Nephron progenitor cell (in vitro differentiated cells): ENCODE data around the gene MAB21L3.

ENCODE experiments used
- DNase-seq: peaks from one replicate; pipeline ENCODE4 v3.0.0; 2021
- H3K27ac Mint-ChIP-seq: 2 replicates; pipeline ENCODE4 v1.8.0; 2021; ENCODE audit warnings: mild to moderate bottlenecking, moderate library complexity, mixed read lengths
- H3K27me3 Mint-ChIP-seq: 2 replicates; pipeline ENCODE4 v1.8.0; 2021; ENCODE audit warnings: mild to moderate bottlenecking, low read depth, mixed read lengths; ENCODE audit not compliant: poor library complexity
- H3K36me3 Mint-ChIP-seq: 2 replicates; pipeline ENCODE4 v1.8.0; 2021; ENCODE audit warnings: low read depth, mixed read lengths
- H3K4me1 Mint-ChIP-seq: 2 replicates; pipeline ENCODE4 v1.8.0; 2021; ENCODE audit warnings: mixed read lengths
- H3K4me3 Mint-ChIP-seq: 2 replicates; pipeline ENCODE4 v1.8.0; 2021; ENCODE audit warnings: mild to moderate bottlenecking, moderate library complexity, mixed read lengths
- H3K9me3 Mint-ChIP-seq: 2 replicates; pipeline ENCODE4 v1.8.0; 2021; ENCODE audit warnings: mild to moderate bottlenecking, moderate library complexity, mixed read lengths
- TF ChIP-seq, protein P1 (sequence below): fragments of 200-600 bp; sonication (generic); IDR thresholded peaks from 2 replicates; pipeline ENCODE4 v1.5.0; 2021; ENCODE audit warnings: antibody characterized with exemption

Gene MAB21L3

DNA sequence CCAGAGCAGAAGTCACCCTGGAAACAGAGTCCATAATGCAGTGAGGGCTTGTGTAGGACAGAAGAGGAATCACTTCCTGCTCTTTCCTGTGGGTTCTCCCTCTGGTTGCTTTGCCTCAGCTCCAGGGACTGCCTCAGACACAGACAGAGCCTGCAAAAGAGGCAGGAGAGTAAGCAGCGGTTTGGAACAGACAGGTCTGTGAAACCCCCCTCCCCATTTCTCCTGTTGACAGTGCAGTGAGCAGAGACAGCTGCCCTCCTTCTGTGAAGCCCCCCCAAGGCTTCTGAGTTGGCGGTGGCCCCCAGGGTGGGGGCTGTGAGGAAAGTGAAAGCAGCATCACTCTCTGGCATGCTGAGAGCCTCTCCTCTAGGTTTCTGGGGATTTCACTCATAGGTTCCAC lies 53.0 kb downstream of the MAB21L3 start:
- peaks cover under 1% of the 10 kb centered on the region for H3K9me3 Mint-ChIP-seq
- DNase-seq = no peak
- TF ChIP-seq, protein P1, sequence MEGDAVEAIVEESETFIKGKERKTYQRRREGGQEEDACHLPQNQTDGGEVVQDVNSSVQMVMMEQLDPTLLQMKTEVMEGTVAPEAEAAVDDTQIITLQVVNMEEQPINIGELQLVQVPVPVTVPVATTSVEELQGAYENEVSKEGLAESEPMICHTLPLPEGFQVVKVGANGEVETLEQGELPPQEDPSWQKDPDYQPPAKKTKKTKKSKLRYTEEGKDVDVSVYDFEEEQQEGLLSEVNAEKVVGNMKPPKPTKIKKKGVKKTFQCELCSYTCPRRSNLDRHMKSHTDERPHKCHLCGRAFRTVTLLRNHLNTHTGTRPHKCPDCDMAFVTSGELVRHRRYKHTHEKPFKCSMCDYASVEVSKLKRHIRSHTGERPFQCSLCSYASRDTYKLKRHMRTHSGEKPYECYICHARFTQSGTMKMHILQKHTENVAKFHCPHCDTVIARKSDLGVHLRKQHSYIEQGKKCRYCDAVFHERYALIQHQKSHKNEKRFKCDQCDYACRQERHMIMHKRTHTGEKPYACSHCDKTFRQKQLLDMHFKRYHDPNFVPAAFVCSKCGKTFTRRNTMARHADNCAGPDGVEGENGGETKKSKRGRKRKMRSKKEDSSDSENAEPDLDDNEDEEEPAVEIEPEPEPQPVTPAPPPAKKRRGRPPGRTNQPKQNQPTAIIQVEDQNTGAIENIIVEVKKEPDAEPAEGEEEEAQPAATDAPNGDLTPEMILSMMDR = no peak
- no peak overlapping the region for H3K4me3 Mint-ChIP-seq
- no peak overlapping the region for H3K27ac Mint-ChIP-seq
- H3K27me3 Mint-ChIP-seq = peaks cover 23% of the 10 kb centered on the region
- H3K4me1 Mint-ChIP-seq = peaks cover 32% of the 10 kb centered on the region
- no peaks in the 10 kb centered on the region for H3K36me3 Mint-ChIP-seq

DNA sequence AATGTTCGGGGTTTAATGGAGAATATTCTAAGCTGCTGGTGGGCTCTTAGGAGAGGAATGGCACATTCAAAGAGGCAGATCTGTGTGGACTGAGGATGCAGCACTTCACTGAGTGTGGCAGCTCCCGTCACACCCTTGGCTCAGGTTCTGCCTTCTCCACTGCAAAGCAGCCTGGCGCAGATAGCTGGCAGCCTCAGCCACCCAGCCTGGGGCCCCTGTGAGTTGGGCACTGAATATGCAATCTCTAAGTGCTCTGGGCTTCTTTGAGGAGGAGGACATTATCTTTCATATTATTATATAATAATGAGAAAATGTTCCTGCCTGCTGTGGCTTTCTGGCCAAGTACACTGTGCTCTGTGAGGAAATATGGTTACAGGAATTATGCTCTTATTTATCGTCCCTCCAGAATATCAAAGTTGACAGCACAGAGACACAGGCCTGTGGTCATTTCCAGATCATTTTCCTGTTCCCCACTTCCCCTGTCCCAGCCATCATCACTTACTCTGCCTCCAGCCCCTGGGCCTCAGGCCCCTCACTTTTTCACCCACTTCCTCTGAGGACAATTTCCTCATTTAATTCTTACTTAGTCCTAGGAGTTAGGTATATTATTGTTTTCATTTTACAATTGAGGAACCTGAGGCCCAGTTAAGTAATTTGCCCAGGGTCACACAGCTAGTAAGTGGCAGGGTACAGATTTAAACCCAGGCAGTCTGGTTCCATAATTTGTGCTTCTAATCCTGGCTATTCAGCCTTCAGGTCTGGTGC lies 53.6 kb downstream of the MAB21L3 start:
- no peaks in the 10 kb centered on the region for H3K36me3 Mint-ChIP-seq
- peaks cover 24% of the 10 kb centered on the region for H3K27me3 Mint-ChIP-seq
- no peaks in the 10 kb centered on the region for H3K9me3 Mint-ChIP-seq
- H3K4me3 Mint-ChIP-seq = no peak overlapping the region
- H3K27ac Mint-ChIP-seq = no peak overlapping the region
- TF ChIP-seq, protein P1 = no peak
- peaks cover 34% of the 10 kb centered on the region for H3K4me1 Mint-ChIP-seq
- DNase-seq = no peak

- Mint-ChIP-seq H3K9me3 (no peaks in the 10 kb centered on the region), H3K27ac (no peak overlapping the region), H3K4me1 (peaks cover 34% of the 10 kb centered on the region), H3K27me3 (peaks cover 24% of the 10 kb centered on the region), H3K4me3 (no peak overlapping the region), H3K36me3 (no peaks in the 10 kb centered on the region)
- TF ChIP-seq, protein P1 = no peak
- DNase-seq = no peak
Measured at GRCh38 chr1:116165572-116165971, 54.4 kb downstream of the MAB21L3 start.

- Mint-ChIP-seq H3K27ac (no peak overlapping the region), H3K9me3 (no peaks in the 10 kb centered on the region), H3K4me1 (peaks cover 34% of the 10 kb centered on the region), H3K4me3 (no peak overlapping the region), H3K36me3 (no peaks in the 10 kb centered on the region), H3K27me3 (peaks cover 24% of the 10 kb centered on the region)
- TF ChIP-seq, protein P1 = no peak
- DNase-seq = no peak
Measured at GRCh38 chr1:116166011-116166571, 54.9 kb downstream of the MAB21L3 start.

GRCh38 chr1:116166655-116167054 lies 55.5 kb downstream of the MAB21L3 start:
- TF ChIP-seq, protein P1 = no peak
- Mint-ChIP-seq H3K9me3 (no peaks in the 10 kb centered on the region), H3K4me3 (no peak overlapping the region), H3K27ac (no peak overlapping the region), H3K36me3 (no peaks in the 10 kb centered on the region), H3K4me1 (peaks cover 34% of the 10 kb centered on the region), H3K27me3 (peaks cover 24% of the 10 kb centered on the region)
- DNase-seq = no peak
